H9 (cell line): Measurements from ENCODE around the gene B3GALT5. TPM values are rescaled to one million over a fixed set of nuclear protein-coding genes. Genes with fewer than 3 reads are reported as not detected.
A peak's percentile ranks its signal among the peaks of the same experiment; 100 is the strongest.

Experiments
- DNase-seq: peaks from one replicate; pipeline ENCODE4 v3.0.0-alpha.2; 2017
- H2AFZ ChIP-seq: one replicate; pipeline ENCODE4 v1.6.1; 2013; ENCODE audit warnings: mild to moderate bottlenecking, low read length, control low read depth, moderate library complexity
- H2AK5ac ChIP-seq: 2 replicates; pipeline ENCODE4 v1.6.1; 2013; ENCODE audit warnings: low read length, control low read depth, mixed read lengths; ENCODE audit not compliant: insufficient read length
- H2BK120ac ChIP-seq: one replicate; pipeline ENCODE4 v1.6.1; 2013; ENCODE audit warnings: low read depth, mild to moderate bottlenecking, low read length, control low read depth, inconsistent platforms; ENCODE audit not compliant: poor library complexity, severe bottlenecking
- H2BK12ac ChIP-seq: 2 replicates; pipeline ENCODE4 v1.6.1; 2013; ENCODE audit warnings: low read length, control low read depth, mixed read lengths, low read depth; ENCODE audit not compliant: insufficient read length
- H2BK15ac ChIP-seq: 2 replicates; pipeline ENCODE4 v1.6.1; 2013; ENCODE audit warnings: low read depth, low read length, control low read depth
- H2BK20ac ChIP-seq: one replicate; pipeline ENCODE4 v1.6.1; 2013; ENCODE audit warnings: low read depth, mild to moderate bottlenecking, low read length, control low read depth, inconsistent platforms; ENCODE audit not compliant: poor library complexity, severe bottlenecking
- H2BK5ac ChIP-seq: 2 replicates; pipeline ENCODE4 v1.6.1; 2013; ENCODE audit warnings: low read length, control low read depth, mixed read lengths; ENCODE audit not compliant: insufficient read length
- H3K14ac ChIP-seq: 2 replicates; pipeline ENCODE4 v1.6.1; 2013; ENCODE audit warnings: low read length, control low read depth; ENCODE audit not compliant: insufficient read depth
- H3K18ac ChIP-seq: 2 replicates; pipeline ENCODE4 v1.6.1; 2013; ENCODE audit warnings: low read depth, mild to moderate bottlenecking, mixed read lengths, low read length, control low read depth; ENCODE audit not compliant: insufficient read length
- H3K23ac ChIP-seq: 2 replicates; pipeline ENCODE4 v1.6.1; 2013; ENCODE audit warnings: low read length, control low read depth, mixed read lengths, low read depth; ENCODE audit not compliant: insufficient read length
- H3K23me2 ChIP-seq: 2 replicates; pipeline ENCODE4 v1.6.1; 2013; ENCODE audit warnings: low read depth, mild to moderate bottlenecking, mixed read lengths, low read length, control low read depth; ENCODE audit not compliant: insufficient read length, poor library complexity, severe bottlenecking
- H3K27ac ChIP-seq: 2 replicates; pipeline ENCODE4 v1.5.1; 2013; ENCODE audit warnings: low read length, control low read depth, mixed read lengths, low read depth; ENCODE audit not compliant: insufficient read length
- H3K27me3 ChIP-seq: 2 replicates; pipeline ENCODE4 v1.6.1; 2013; ENCODE audit warnings: low read length, control low read depth, inconsistent platforms; ENCODE audit not compliant: insufficient read depth
- H3K4ac ChIP-seq: 2 replicates; pipeline ENCODE4 v1.6.1; 2013; ENCODE audit warnings: low read depth, mild to moderate bottlenecking, control low read depth, inconsistent platforms, low read length, moderate library complexity
- H3K4me1 ChIP-seq: 2 replicates; pipeline ENCODE4 v1.6.1; 2013; ENCODE audit warnings: low read length, control low read depth, inconsistent platforms; ENCODE audit not compliant: insufficient read depth
- H3K4me2 ChIP-seq: 2 replicates; pipeline ENCODE4 v1.6.1; 2013; ENCODE audit warnings: low read length, control low read depth, mixed read lengths; ENCODE audit not compliant: insufficient read length, insufficient read depth
- H3K56ac ChIP-seq: 2 replicates; pipeline ENCODE4 v1.6.1; 2013; ENCODE audit warnings: low read depth, mild to moderate bottlenecking, mixed read lengths, low read length, control low read depth; ENCODE audit not compliant: insufficient read length
- H3K79me1 ChIP-seq: 2 replicates; pipeline ENCODE4 v1.6.1; 2013; ENCODE audit warnings: low read depth, mild to moderate bottlenecking, moderate library complexity, low read length, control low read depth, inconsistent platforms; ENCODE audit not compliant: insufficient read depth, poor library complexity, severe bottlenecking
- H3K79me2 ChIP-seq: 2 replicates; pipeline ENCODE4 v1.6.1; 2013; ENCODE audit warnings: low read length, control low read depth, inconsistent platforms; ENCODE audit not compliant: insufficient read depth
- H3K9ac ChIP-seq: 2 replicates; pipeline ENCODE4 v1.6.1; 2013; ENCODE audit warnings: low read length, control low read depth, mixed read lengths; ENCODE audit not compliant: insufficient read length; ENCODE audit errors: extremely low read depth
- H3K9me3 ChIP-seq: one replicate; pipeline ENCODE4 v1.6.1; 2013; ENCODE audit warnings: low read depth, low read length, inconsistent platforms; ENCODE audit not compliant: control insufficient read depth
- H3T11ph ChIP-seq: one replicate; pipeline ENCODE4 v1.6.1; 2013; ENCODE audit warnings: mild to moderate bottlenecking, low read length, control low read depth, inconsistent platforms
- H4K20me1 ChIP-seq: one replicate; pipeline ENCODE4 v1.6.1; 2013; ENCODE audit not compliant: control insufficient read depth, insufficient read length, insufficient read depth
- H4K5ac ChIP-seq: 2 replicates; pipeline ENCODE4 v1.6.1; 2013; ENCODE audit warnings: low read depth, mild to moderate bottlenecking, mixed read lengths, low read length, control low read depth; ENCODE audit not compliant: insufficient read length
- H4K8ac ChIP-seq: replicated peaks from 2 replicates; pipeline ENCODE4 v1.6.1; 2013; ENCODE audit warnings: low read length, control low read depth, mixed read lengths, low read depth; ENCODE audit not compliant: insufficient read length
- H4K91ac ChIP-seq: 2 replicates; pipeline ENCODE4 v1.6.1; 2013; ENCODE audit warnings: low read depth, mild to moderate bottlenecking, moderate library complexity, mixed read lengths, low read length, control low read depth; ENCODE audit not compliant: insufficient read length
- H3K27ac Mint-ChIP-seq, 3 experiments: 2 replicates in 2 of 3; 3 replicates in 1 of 3; pipeline ENCODE4 v1.8.0; 2020 to 2021; ENCODE audit warnings: mixed read lengths in 3 of 3, mild to moderate bottlenecking in 1 of 3, moderate library complexity in 1 of 3
- H3K27me3 Mint-ChIP-seq: 2 replicates; pipeline ENCODE4 v1.8.0; 2021; ENCODE audit warnings: low read depth, mild to moderate bottlenecking, moderate library complexity, mixed read lengths
- H3K36me3 Mint-ChIP-seq, 3 experiments: 2 replicates in 2 of 3; 3 replicates in 1 of 3; pipeline ENCODE4 v1.8.0; 2020 to 2021; ENCODE audit warnings: low read depth in 3 of 3, mixed read lengths in 3 of 3; ENCODE audit not compliant: insufficient read depth in 1 of 3
- H3K4me1 Mint-ChIP-seq, 2 experiments: 2 replicates each; pipeline ENCODE4 v1.8.0; 2020; ENCODE audit warnings: mixed read lengths in 2 of 2
- H3K4me3 Mint-ChIP-seq, 2 experiments: 2 replicates in 1 of 2; 3 replicates in 1 of 2; pipeline ENCODE4 v1.8.0; 2020 to 2021; ENCODE audit warnings: mild to moderate bottlenecking in 2 of 2, mixed read lengths in 2 of 2, moderate library complexity in 1 of 2
- H3K9me3 Mint-ChIP-seq, 2 experiments: 2 replicates in 1 of 2; 3 replicates in 1 of 2; pipeline ENCODE4 v1.8.0; 2020; ENCODE audit warnings: mild to moderate bottlenecking in 2 of 2, mixed read lengths in 2 of 2, moderate library complexity in 1 of 2
- WGBS: extraction: QIAGEN DNeasy Blood & Tissue Kit; methylation state at CpG from one replicate; pipeline ENCODE4 v1.1.7; 2013; ENCODE audit warnings: missing lambda C conversion rate, low lambda C conversion rate, mixed read lengths; ENCODE audit not compliant: insufficient read length; ENCODE audit errors: extremely low coverage; 5-methylcytosine and 5-hydroxymethylcytosine counted together
- total RNA-seq: library from RNA; stranded (reverse); gene quantifications from 2 replicates; pipeline ENCODE4 v1.2.1, GENCODE V29; 2021
- TF ChIP-seq, protein P1 (sequence below): fragments of 200-600 bp; sonication (generic); conservative IDR thresholded peaks from 3 replicates; pipeline ENCODE4 v1.8.0; 2021; ENCODE audit warnings: antibody characterized with exemption, mild to moderate bottlenecking

The B3GALT5 gene
- total RNA-seq, 1 experiment from 2014 or later: 24.7 TPM

DNA sequence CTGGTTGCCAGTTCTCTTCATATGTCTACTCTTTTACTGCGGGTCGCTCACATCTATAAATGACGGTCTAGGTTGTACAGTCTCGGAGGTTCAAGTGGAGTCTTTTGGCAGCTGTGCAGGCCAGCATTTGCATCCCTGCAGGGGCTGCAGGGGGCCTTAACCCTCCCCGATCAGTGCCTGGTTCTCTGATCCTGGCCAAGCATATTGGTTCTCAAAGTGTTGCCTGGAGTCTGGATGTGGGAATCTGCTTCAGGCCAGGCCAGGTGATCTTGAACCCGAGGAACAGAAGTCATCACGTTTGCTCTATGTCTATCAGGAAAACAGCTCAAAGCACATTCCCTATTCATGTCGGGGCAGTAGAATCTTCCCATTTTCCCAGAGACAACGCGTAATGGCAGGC lies 21.8 kb downstream of the B3GALT5 start:
- peaks cover 29% of the 10 kb centered on the region; the same call in 1 of the 2 replicates for H3K79me2 ChIP-seq
- WGBS: no CpG with 5 or more reads among the region's 10 CpGs
- Mint-ChIP-seq H3K27me3 (no peaks in the 10 kb centered on the region; the same call in 1 of the 2 replicates), H3K4me1 (peaks cover 61 to 75% of the 10 kb centered on the region in 2 experiments), H3K4me3 (no peak overlapping the region), H3K36me3 (peaks cover 11 to 25% (median 19%) of the 10 kb centered on the region in 3 experiments), H3K9me3 (no peaks in the 10 kb centered on the region; a peak in 1 of 5 replicates), H3K27ac (peak overlapping the region in 1 of 3 experiments; percentile 66; a peak in 2 of 7 replicates)
- H4K5ac ChIP-seq: no peak overlapping the region
- no peak overlapping the region for H2AFZ ChIP-seq
- H2BK12ac ChIP-seq: no peak overlapping the region
- H3K27ac ChIP-seq: no peak overlapping the region
- H3T11ph ChIP-seq: no peak overlapping the region
- TF ChIP-seq, protein P1, sequence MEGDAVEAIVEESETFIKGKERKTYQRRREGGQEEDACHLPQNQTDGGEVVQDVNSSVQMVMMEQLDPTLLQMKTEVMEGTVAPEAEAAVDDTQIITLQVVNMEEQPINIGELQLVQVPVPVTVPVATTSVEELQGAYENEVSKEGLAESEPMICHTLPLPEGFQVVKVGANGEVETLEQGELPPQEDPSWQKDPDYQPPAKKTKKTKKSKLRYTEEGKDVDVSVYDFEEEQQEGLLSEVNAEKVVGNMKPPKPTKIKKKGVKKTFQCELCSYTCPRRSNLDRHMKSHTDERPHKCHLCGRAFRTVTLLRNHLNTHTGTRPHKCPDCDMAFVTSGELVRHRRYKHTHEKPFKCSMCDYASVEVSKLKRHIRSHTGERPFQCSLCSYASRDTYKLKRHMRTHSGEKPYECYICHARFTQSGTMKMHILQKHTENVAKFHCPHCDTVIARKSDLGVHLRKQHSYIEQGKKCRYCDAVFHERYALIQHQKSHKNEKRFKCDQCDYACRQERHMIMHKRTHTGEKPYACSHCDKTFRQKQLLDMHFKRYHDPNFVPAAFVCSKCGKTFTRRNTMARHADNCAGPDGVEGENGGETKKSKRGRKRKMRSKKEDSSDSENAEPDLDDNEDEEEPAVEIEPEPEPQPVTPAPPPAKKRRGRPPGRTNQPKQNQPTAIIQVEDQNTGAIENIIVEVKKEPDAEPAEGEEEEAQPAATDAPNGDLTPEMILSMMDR: no peak
- H3K23ac ChIP-seq: no peak overlapping the region
- no peak overlapping the region for H3K4me2 ChIP-seq
- H4K91ac ChIP-seq: no peak overlapping the region
- no peak overlapping the region for H2BK120ac ChIP-seq
- no peak overlapping the region for H3K4ac ChIP-seq
- H3K79me1 ChIP-seq: peaks cover 2% of the 10 kb centered on the region
- H3K4me1 ChIP-seq: peaks cover 26% of the 10 kb centered on the region
- no peak overlapping the region for H2BK5ac ChIP-seq
- no peaks in the 10 kb centered on the region for H3K9me3 ChIP-seq
- H2BK15ac ChIP-seq: no peak overlapping the region
- H3K9ac ChIP-seq: no peak overlapping the region
- no peak overlapping the region for H3K56ac ChIP-seq
- no peak overlapping the region for H3K18ac ChIP-seq
- H4K8ac ChIP-seq: no peak overlapping the region
- no peaks in the 10 kb centered on the region for H3K27me3 ChIP-seq
- no peak overlapping the region for H2BK20ac ChIP-seq
- H4K20me1 ChIP-seq: no peaks in the 10 kb centered on the region
- no peak overlapping the region for H3K14ac ChIP-seq
- H2AK5ac ChIP-seq: no peak overlapping the region
- no peak for DNase-seq
- no peaks in the 10 kb centered on the region for H3K23me2 ChIP-seq
